Hepatocyte (in vitro differentiated cells): Measurements from ENCODE around the gene AZU1. TPM values are rescaled to one million over a fixed set of nuclear protein-coding genes. Genes with fewer than 3 reads are reported as not detected.

Experiments
- DNase-seq: peaks from one replicate; pipeline ENCODE4 v3.0.0-alpha.2; 2016; ENCODE audit warnings: low spot score
- H2AFZ ChIP-seq: fragments of 200-600 bp; sonication (generic); 2 replicates; pipeline ENCODE4 v1.6.0; 2016; ENCODE audit warnings: antibody characterized with exemption, mild to moderate bottlenecking
- H3K27ac ChIP-seq: fragments of 200-600 bp; sonication (generic); 2 replicates; pipeline ENCODE4 v1.5.1; 2016; ENCODE audit warnings: mild to moderate bottlenecking
- H3K27me3 ChIP-seq: fragments of 200-600 bp; sonication (generic); 2 replicates; pipeline ENCODE4 v1.6.1; 2016
- H3K36me3 ChIP-seq: fragments of 200-600 bp; sonication (generic); replicated peaks from 2 replicates; pipeline ENCODE4 v1.5.1; 2016; ENCODE audit warnings: low read depth; ENCODE audit not compliant: insufficient read depth
- H3K4me1 ChIP-seq: fragments of 200-600 bp; sonication (generic); 2 replicates; pipeline ENCODE4 v1.5.1; 2016; ENCODE audit warnings: mild to moderate bottlenecking, moderate library complexity; ENCODE audit not compliant: insufficient read depth
- H3K4me2 ChIP-seq: fragments of 200-600 bp; sonication (generic); 2 replicates; pipeline ENCODE4 v1.6.0; 2016
- H3K4me3 ChIP-seq: fragments of 200-600 bp; sonication (generic); 2 replicates; pipeline ENCODE4 v1.5.1; 2016; ENCODE audit warnings: mild to moderate bottlenecking
- H3K79me2 ChIP-seq: fragments of 200-600 bp; sonication (generic); 2 replicates; pipeline ENCODE4 v1.6.0; 2017; ENCODE audit warnings: mild to moderate bottlenecking
- H3K9me2 ChIP-seq: fragments of 200-600 bp; sonication (generic); replicated peaks from 2 replicates; pipeline ENCODE4 v1.6.0; 2017; ENCODE audit warnings: mild to moderate bottlenecking; ENCODE audit not compliant: insufficient read depth
- H3K9me3 ChIP-seq: fragments of 200-600 bp; sonication (generic); 2 replicates; pipeline ENCODE4 v1.5.1; 2016; ENCODE audit warnings: low read depth, mild to moderate bottlenecking
- H4K20me1 ChIP-seq: fragments of 200-600 bp; sonication (generic); 2 replicates; pipeline ENCODE4 v1.6.0; 2016; ENCODE audit warnings: mild to moderate bottlenecking; ENCODE audit not compliant: insufficient read depth, poor library complexity, severe bottlenecking
- CTCF ChIP-seq: fragments of 200-600 bp; sonication (generic); IDR thresholded peaks from 2 replicates; pipeline ENCODE4 v1.5.1; 2016; ENCODE audit warnings: antibody characterized with exemption, mild to moderate bottlenecking; ENCODE audit not compliant: poor library complexity
- EZH2 ChIP-seq: fragments of 200-600 bp; sonication (generic); IDR thresholded peaks from 2 replicates; pipeline ENCODE4 v1.6.1; 2016; ENCODE audit warnings: antibody characterized with exemption, mild to moderate bottlenecking, borderline replicate concordance
- EZH2phosphoT487 ChIP-seq: fragments of 200-600 bp; sonication (generic); IDR thresholded peaks from one replicate; pipeline ENCODE4 v1.6.1; 2018; ENCODE audit warnings: antibody characterized with exemption, mild to moderate bottlenecking, low read depth, moderate library complexity; ENCODE audit not compliant: unreplicated experiment, severe bottlenecking
- WGBS: methylation state at CpG from one replicate; pipeline ENCODE4 v1.1.6; 2016; ENCODE audit warnings: low lambda C conversion rate; ENCODE audit errors: missing lambda C conversion rate; 5-methylcytosine and 5-hydroxymethylcytosine counted together
- polyA plus RNA-seq: library from polyadenylated mRNA; unstranded; fragments of >200 nt; fragmentation: Nextera tagmentation; extraction: Ambion mirVana; gene quantifications from 2 replicates; pipeline ENCODE4 v1.2.1, GENCODE V29; 2016
- total RNA-seq: library from RNA; depleted of rRNA; stranded (reverse); fragments of >200 nt; gene quantifications from 2 replicates; pipeline ENCODE4 v1.2.3, GENCODE V29; 2014

Gene AZU1
- total and polyA plus RNA-seq, 2 experiments from 2014 or later = 0.94 TPM; not detected in 1

GRCh38 chr19:810883-811489 is 16.7 kb upstream of the AZU1 start:
- Histone ChIP-seq H4K20me1 (peaks cover 55% of the 10 kb centered on the region), H2AFZ (no peak overlapping the region), H3K9me2 (no peaks in the 10 kb centered on the region), H3K27me3 (no peaks in the 10 kb centered on the region), H3K79me2 (peaks cover 37% of the 10 kb centered on the region), H3K4me3 (no peak overlapping the region), H3K27ac (no peak overlapping the region), H3K9me3 (no peaks in the 10 kb centered on the region), H3K36me3 (peaks cover 5% of the 10 kb centered on the region), H3K4me1 (no peaks in the 10 kb centered on the region), H3K4me2 (no peak overlapping the region)
- 91% methylated on average over 17 of the region's 25 CpGs for WGBS
- DNase-seq = no peak
- TF ChIP-seq CTCF (no peak), EZH2phosphoT487 (no peak), EZH2 (no peak)

- Histone ChIP-seq H3K36me3 (peaks cover 5% of the 10 kb centered on the region), H4K20me1 (peaks cover 49% of the 10 kb centered on the region), H2AFZ (no peak overlapping the region), H3K4me2 (no peak overlapping the region), H3K4me1 (no peaks in the 10 kb centered on the region), H3K9me3 (no peaks in the 10 kb centered on the region), H3K27ac (no peak overlapping the region), H3K4me3 (no peak overlapping the region), H3K79me2 (peaks cover 31% of the 10 kb centered on the region), H3K27me3 (no peaks in the 10 kb centered on the region), H3K9me2 (no peaks in the 10 kb centered on the region)
- 94% methylated on average over 20 of the region's 20 CpGs for WGBS
- TF ChIP-seq CTCF = no peak
- no peak for TF ChIP-seq EZH2
- TF ChIP-seq EZH2phosphoT487 = no peak
- DNase-seq = no peak
Measured at GRCh38 chr19:811506-812048, 16.1 kb upstream of the AZU1 start.

- peaks cover 5% of the 10 kb centered on the region for H3K36me3 ChIP-seq
Measured at GRCh38 chr19:812049-812746, 15.4 kb upstream of the AZU1 start.

GRCh38 chr19:812747-813218 is 14.9 kb upstream of the AZU1 start:
- over 99% methylated on average over 60 of the region's 72 CpGs for WGBS
- no peaks in the 10 kb centered on the region for H3K9me2 ChIP-seq
- H3K4me1 ChIP-seq = no peaks in the 10 kb centered on the region

More at GRCh38 chr19:812049-812746, 15.4 kb upstream of the AZU1 start:
- Histone ChIP-seq H3K9me3 (no peaks in the 10 kb centered on the region), H4K20me1 (peaks cover 42% of the 10 kb centered on the region), H3K27me3 (no peaks in the 10 kb centered on the region), H3K4me1 (no peaks in the 10 kb centered on the region), H3K79me2 (peaks cover 25% of the 10 kb centered on the region), H3K9me2 (no peaks in the 10 kb centered on the region), H3K4me2 (no peak overlapping the region), H2AFZ (no peak overlapping the region), H3K4me3 (no peak overlapping the region), H3K27ac (no peak overlapping the region)
- WGBS = 98% methylated on average over 38 of the region's 80 CpGs
- TF ChIP-seq EZH2 = no peak
- no peak for TF ChIP-seq EZH2phosphoT487
- DNase-seq = no peak

More at GRCh38 chr19:812747-813218, 14.9 kb upstream of the AZU1 start:
- peaks cover 37% of the 10 kb centered on the region for H4K20me1 ChIP-seq
- DNase-seq = no peak
- no peak overlapping the region for H3K4me3 ChIP-seq
- peaks cover 5% of the 10 kb centered on the region for H3K36me3 ChIP-seq
- H3K27ac ChIP-seq = no peak overlapping the region
- TF ChIP-seq CTCF = no peak
- no peaks in the 10 kb centered on the region for H3K27me3 ChIP-seq
- H3K4me2 ChIP-seq = no peak overlapping the region
- H3K79me2 ChIP-seq = peaks cover 19% of the 10 kb centered on the region
- H3K9me3 ChIP-seq = no peaks in the 10 kb centered on the region
- no peak overlapping the region for H2AFZ ChIP-seq
